Measurements from ENCODE around the gene CACNA1C.

Gene CACNA1C

DNA sequence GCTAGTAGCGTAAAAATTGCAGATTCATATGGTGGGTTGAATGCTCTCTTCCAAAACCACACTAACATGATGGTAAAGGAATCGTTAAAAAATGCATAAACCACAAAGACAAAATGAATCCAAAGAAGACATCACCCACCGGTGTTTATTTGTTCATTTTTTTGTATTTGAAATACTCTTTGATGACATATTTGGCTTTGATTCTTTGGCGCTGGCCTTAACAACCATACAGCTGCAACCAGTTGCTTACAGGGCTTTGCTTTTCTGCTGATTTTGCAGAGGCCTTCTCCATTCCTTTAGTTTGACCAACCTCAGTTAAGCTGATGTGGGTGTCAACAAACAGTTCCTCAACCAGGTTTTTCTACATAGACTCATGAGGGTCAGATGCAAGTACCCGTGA is 103.5 kb downstream of the CACNA1C start:
- H3K4me3 ChIP-seq (ENCODE audit: low read depth, low read length), result no peak overlapping the region
- peak; percentile 18 for DNase-seq (ENCODE audit: low read depth)
- TF ChIP-seq, protein P1, sequence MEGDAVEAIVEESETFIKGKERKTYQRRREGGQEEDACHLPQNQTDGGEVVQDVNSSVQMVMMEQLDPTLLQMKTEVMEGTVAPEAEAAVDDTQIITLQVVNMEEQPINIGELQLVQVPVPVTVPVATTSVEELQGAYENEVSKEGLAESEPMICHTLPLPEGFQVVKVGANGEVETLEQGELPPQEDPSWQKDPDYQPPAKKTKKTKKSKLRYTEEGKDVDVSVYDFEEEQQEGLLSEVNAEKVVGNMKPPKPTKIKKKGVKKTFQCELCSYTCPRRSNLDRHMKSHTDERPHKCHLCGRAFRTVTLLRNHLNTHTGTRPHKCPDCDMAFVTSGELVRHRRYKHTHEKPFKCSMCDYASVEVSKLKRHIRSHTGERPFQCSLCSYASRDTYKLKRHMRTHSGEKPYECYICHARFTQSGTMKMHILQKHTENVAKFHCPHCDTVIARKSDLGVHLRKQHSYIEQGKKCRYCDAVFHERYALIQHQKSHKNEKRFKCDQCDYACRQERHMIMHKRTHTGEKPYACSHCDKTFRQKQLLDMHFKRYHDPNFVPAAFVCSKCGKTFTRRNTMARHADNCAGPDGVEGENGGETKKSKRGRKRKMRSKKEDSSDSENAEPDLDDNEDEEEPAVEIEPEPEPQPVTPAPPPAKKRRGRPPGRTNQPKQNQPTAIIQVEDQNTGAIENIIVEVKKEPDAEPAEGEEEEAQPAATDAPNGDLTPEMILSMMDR (conservative IDR thresholded peaks at IDR 0.05; ENCODE audit: low read depth, low read length), result no peak

DNA sequence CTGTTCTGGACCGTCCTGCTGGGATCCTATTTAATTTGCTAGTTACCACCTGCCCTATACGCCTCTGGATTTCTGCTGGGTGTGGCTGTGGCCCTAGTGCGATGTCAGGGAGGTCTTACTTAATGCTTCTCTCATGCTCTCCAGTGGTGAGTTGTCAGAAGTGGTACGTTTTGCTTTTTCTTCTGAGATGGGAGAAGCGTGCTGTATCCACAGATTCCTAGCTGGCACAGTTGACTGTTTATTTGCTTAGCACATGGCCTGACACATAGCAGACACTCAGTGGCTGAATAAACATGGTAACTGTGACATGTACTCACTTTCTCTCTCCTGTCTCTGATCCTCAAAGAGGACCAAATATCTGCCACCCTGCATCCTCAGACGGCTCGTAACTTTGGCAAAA is 107.3 kb downstream of the CACNA1C start:
- no peak for DNase-seq (ENCODE audit: low read depth)
- TF ChIP-seq, protein P1 (conservative IDR thresholded peaks at IDR 0.05; ENCODE audit: low read depth, low read length), result no peak
- no peak overlapping the region for H3K4me3 ChIP-seq (ENCODE audit: low read depth, low read length)

DNA sequence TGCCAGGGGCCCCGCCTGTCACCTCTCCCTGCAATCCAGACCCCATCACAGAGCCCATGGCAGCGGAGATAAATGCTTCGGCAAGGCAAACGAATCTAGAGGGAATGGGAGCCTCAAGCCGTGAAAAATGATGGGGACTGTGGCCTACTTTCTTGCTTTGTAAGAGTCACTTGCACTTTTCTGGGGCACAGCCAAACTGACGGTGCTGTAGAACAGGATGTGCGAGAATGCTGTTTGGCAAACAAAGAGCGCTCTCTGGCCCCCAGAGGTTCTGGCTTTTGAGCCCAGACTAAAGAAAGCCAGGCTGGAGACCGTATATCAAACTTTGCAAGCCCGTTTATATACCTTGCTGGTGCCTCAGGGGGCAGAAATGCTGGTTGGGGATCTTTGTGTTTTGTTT is 108.7 kb downstream of the CACNA1C start:
- no peak for DNase-seq (ENCODE audit: low read depth)
- TF ChIP-seq, protein P1 (conservative IDR thresholded peaks at IDR 0.05; ENCODE audit: low read depth, low read length), result no peak
- H3K4me3 ChIP-seq (ENCODE audit: low read depth, low read length), result no peak overlapping the region

DNA sequence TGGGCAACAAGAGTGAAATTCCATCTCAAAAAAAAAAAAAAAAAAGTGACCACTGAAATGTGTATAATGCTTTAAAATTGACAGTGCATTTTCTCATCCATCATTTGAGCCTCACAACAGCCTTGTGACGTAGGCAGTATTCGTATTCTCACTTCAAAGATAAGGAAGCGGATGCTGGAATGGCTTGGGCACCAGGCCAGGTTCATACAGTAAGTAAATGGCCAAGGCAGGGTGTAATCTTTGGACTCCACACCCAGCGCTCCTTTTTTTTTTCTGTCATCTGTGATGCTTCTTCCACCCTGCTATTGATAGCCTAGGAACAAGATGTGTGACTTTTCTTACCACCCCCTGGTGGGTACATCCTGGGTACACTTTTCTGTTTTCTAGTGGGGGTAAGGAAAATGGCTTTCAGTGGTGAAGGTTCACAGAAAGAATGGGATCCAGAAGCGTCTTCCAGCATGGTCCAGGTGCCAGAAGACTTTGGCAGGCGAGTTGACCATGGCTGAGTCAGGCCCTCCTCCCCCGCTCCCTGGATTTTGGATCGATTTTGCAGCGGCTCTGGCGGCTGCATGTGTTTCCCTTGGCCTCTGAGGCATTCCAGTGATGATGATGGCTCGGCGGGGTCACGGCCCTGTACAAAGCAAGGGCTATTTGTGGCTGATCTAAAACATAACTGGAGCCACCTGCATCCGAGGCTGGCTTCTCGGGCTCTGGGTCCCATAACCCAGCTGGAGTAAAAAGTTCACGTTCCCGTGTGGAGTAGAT is 110.6 kb downstream of the CACNA1C start:
- TF ChIP-seq, protein P1 (conservative IDR thresholded peaks at IDR 0.05; ENCODE audit: low read depth, low read length), result no peak
- peak; percentile 71 for DNase-seq (ENCODE audit: low read depth)
- H3K4me3 ChIP-seq (ENCODE audit: low read depth, low read length), result no peak overlapping the region

DNA sequence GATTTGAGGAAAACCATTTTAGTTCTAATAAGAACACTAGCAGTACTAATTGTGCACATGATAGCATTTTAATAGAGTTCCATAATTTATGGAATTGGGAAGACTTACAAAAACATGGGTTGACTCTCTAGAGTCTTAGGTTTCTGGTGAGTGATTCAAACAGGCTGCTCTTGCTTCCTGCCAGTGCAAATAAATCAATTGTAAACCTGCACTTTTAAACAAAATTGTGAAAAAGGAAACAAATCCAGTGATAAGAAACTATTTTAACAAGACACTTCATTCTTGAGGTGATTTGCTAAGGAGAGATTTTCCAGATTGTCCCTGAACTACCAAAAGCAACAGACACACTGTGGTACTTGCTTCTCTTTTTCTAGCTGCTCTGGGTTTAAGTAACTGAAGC is 112.2 kb downstream of the CACNA1C start:
- no peak for DNase-seq (ENCODE audit: low read depth)
- no peak overlapping the region for H3K4me3 ChIP-seq (ENCODE audit: low read depth, low read length)
- TF ChIP-seq, protein P1 (conservative IDR thresholded peaks at IDR 0.05; ENCODE audit: low read depth, low read length), result no peak

DNA sequence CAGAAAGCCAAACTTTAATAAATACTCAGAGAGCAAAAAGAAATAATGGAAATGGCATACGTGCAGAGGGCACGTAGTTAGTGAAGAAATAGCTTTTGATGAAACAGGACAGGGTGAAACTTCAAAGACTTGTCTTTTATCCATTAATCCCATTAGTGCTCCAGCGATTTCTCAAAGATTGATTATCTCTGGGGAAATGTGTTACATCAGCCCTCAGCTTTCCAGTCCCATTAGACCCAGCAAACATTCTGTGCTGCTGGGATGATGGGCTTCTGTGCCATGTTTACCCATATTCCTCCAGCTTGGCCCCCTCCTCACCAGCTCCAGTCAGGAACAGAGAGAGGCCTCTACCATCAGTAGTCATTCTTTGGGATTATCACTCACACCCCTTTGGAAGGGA is 113.1 kb downstream of the CACNA1C start:
- TF ChIP-seq, protein P1 (conservative IDR thresholded peaks at IDR 0.05; ENCODE audit: low read depth, low read length), result no peak
- no peak overlapping the region for H3K4me3 ChIP-seq (ENCODE audit: low read depth, low read length)
- DNase-seq (ENCODE audit: low read depth), result no peak

DNA sequence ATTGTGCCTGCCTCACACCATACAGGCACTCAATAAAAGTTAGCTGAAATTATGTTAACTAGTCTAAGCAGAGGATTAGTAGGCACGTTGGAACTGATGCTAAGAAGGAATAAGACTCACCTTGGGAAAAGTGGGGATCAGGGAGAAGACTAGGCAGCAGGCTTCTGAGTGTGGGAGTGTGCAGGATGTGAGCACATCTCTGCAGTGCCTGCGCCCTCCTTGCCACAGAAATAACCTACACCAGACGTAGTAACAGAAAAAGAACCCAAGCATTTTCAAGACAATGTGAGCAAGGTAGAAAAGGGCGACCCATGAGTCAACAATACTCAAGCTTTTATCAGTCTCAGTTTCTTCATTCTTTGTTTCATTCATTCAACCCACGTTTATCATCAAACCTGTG is 113.9 kb downstream of the CACNA1C start:
- no peak overlapping the region for H3K4me3 ChIP-seq (ENCODE audit: low read depth, low read length)

More for the DNA sequence above, 113.9 kb downstream of the CACNA1C start:
- DNase-seq (ENCODE audit: low read depth), result no peak
- TF ChIP-seq, protein P1 (conservative IDR thresholded peaks at IDR 0.05; ENCODE audit: low read depth, low read length), result no peak

Data from choroid plexus epithelial cell (primary cell).